Right ventricle myocardium inferior (tissue), 1 donor: Measurements from ENCODE around the gene ZNF324B. TPM values are rescaled to one million over a fixed set of nuclear protein-coding genes. Genes with fewer than 3 reads are reported as not detected.
"Not testable (repeated sequence)": the region's sequence is repeated elsewhere in the genome, so short reads cannot be mapped to it uniquely, and the experiment has no call there.

Experiments
- ATAC-seq: fragments of 200-7000 bp; cut with Tn5 transposase; one replicate; pipeline ENCODE4 v1.9.1; 2020; ENCODE audit warnings: mild to moderate bottlenecking, moderate library complexity
- DNase-seq: peaks from one replicate; pipeline ENCODE4 v3.0.0; 2021; ENCODE audit errors: missing footprints
- intact Hi-C: fragments of 100-400 bp; cut with DNase I; formaldehyde crosslinking; loops from one replicate; pipeline ENCODE4 v1.11.0; 2022
- total RNA-seq: library from RNA; stranded (reverse); fragmentation: NEBNext Ultra II Directional; extraction: Animal tissue kit (Norgen Biotek cat#: 25700); gene quantifications from one replicate; pipeline ENCODE4 v1.2.1, GENCODE V29; 2021
- donor health status: DM: no; HTN: yes; CAD: no; lungs with severe emphysema.

Gene ZNF324B
- total RNA-seq, 1 donor from 2014 or later: 3.2 TPM

GRCh38 chr19:58475714-58476497, 24.5 kb downstream of the ZNF324B start, which contains the start of gene ZNF446:
Gene ZNF446, plus strand, starts transcription at chr19:58476352. Its CDS starts 867 bp downstream, at chr19:58477219.
- ATAC-seq (peak; percentile 94), DNase-seq (peak; percentile 98)
- intact Hi-C loops: no loop called here

GRCh38 chr19:58476498-58477015, 25.1 kb downstream of the ZNF324B start:
- ATAC-seq: no peak

GRCh38 chr19:58477130-58477529, 25.7 kb downstream of the ZNF324B start:
- DNase-seq (no peak), ATAC-seq (no peak)
- intact Hi-C loops: no loop called here

More at GRCh38 chr19:58476498-58477015, 25.1 kb downstream of the ZNF324B start:
- intact Hi-C loops: no loop called here
- no peak for DNase-seq

GRCh38 chr19:58477871-58478270, 26.4 kb downstream of the ZNF324B start:
- no peak for DNase-seq
- no peak for ATAC-seq
- intact Hi-C loops: no loop called here

- intact Hi-C loops: no loop called here
- no peak for DNase-seq
Observed at GRCh38 chr19:58479303-58479702, 27.9 kb downstream of the ZNF324B start.

GRCh38 chr19:58479736-58480480, 28.5 kb downstream of the ZNF324B start:
- intact Hi-C loops: no loop called here
- ATAC-seq (no peak), DNase-seq (no peak)

More at GRCh38 chr19:58479303-58479702, 27.9 kb downstream of the ZNF324B start:
- ATAC-seq: no peak

- ATAC-seq: no peak
- intact Hi-C loops: no loop called here
Observed at GRCh38 chr19:58480481-58480830, 29.0 kb downstream of the ZNF324B start.

GRCh38 chr19:58480831-58481230, 29.4 kb downstream of the ZNF324B start:
- intact Hi-C loops: no loop called here
- DNase-seq (no peak), ATAC-seq (no peak)

More at GRCh38 chr19:58480481-58480830, 29.0 kb downstream of the ZNF324B start:
- DNase-seq: no peak

- DNase-seq (no peak), ATAC-seq (no peak)
- intact Hi-C loops: no loop called here
Observed at GRCh38 chr19:58482372-58482771, 30.9 kb downstream of the ZNF324B start.

GRCh38 chr19:58483776-58484175, 32.4 kb downstream of the ZNF324B start:
- intact Hi-C loops: no loop called here
- DNase-seq (no peak), ATAC-seq (no peak)

- intact Hi-C loops, ATAC-seq, DNase-seq: not testable (repeated sequence)
Observed at GRCh38 chr19:58484349-58484748, 32.9 kb downstream of the ZNF324B start.

GRCh38 chr19:58491393-58491792, 40.0 kb downstream of the ZNF324B start:
- ATAC-seq: no peak
- no peak for DNase-seq
- intact Hi-C loops: no loop called here

GRCh38 chr19:58492265-58492664, 40.8 kb downstream of the ZNF324B start:
- no peak for DNase-seq
- intact Hi-C loops: no loop called here
- no peak for ATAC-seq

- intact Hi-C loops: no loop called here
- DNase-seq: no peak
Observed at GRCh38 chr19:58497634-58498170, 46.3 kb downstream of the ZNF324B start.

GRCh38 chr19:58498316-58499020, 47.0 kb downstream of the ZNF324B start:
- no peak for DNase-seq
- ATAC-seq: peak; percentile 12
- intact Hi-C loops: no loop called here

More at GRCh38 chr19:58497634-58498170, 46.3 kb downstream of the ZNF324B start:
- no peak for ATAC-seq

- intact Hi-C loops: no loop called here
- peak; percentile 99 for DNase-seq
Observed at GRCh38 chr19:58499021-58499927, 47.9 kb downstream of the ZNF324B start.

GRCh38 chr19:58500242-58500641, 48.8 kb downstream of the ZNF324B start:
- ATAC-seq (no peak), DNase-seq (no peak)
- intact Hi-C loops: no loop called here

More at GRCh38 chr19:58499021-58499927, 47.9 kb downstream of the ZNF324B start:
- ATAC-seq: peak; percentile 98
